H1 (cell line): ENCODE measurements around the gene CCDC154. TPM values are rescaled to one million over a fixed set of nuclear protein-coding genes. Genes with fewer than 3 reads are reported as not detected.

Experiments
- BRCA1 ChIP-seq: IDR thresholded peaks from 2 replicates; pipeline ENCODE4 v1.6.1; 2012; ENCODE audit warnings: low read depth, low read length, improper control_type of control experiment
- CBX8 ChIP-seq: fragments of 300-800, 300-1000 bp; sonication (generic); IDR thresholded peaks from 2 replicates; pipeline ENCODE4 v1.7.1; 2016; ENCODE audit warnings: low read depth, low read length, borderline replicate concordance
- CEBPB ChIP-seq: IDR thresholded peaks from 2 replicates; pipeline ENCODE4 v1.6.1; 2012; ENCODE audit warnings: low read depth, low read length
- CHD1 ChIP-seq: IDR thresholded peaks from 2 replicates; pipeline ENCODE4 v1.6.1; 2012; ENCODE audit warnings: low read depth, low read length, improper control_type of control experiment
- CREB1 ChIP-seq: IDR thresholded peaks from 2 replicates; pipeline ENCODE4 v1.6.1; 2012; ENCODE audit warnings: inconsistent platforms
- HDAC6 ChIP-seq: IDR thresholded peaks from one replicate; pipeline ENCODE4 v1.7.1; 2012; ENCODE audit warnings: low read depth, mild to moderate bottlenecking, inconsistent platforms, low read length, moderate library complexity
- JUN ChIP-seq: IDR thresholded peaks from 2 replicates; pipeline ENCODE4 v1.6.1; 2011; ENCODE audit warnings: low read depth, mild to moderate bottlenecking, improper control_type of control experiment, low read length
- KDM5A ChIP-seq: fragments of 200-600 bp; IDR thresholded peaks from 2 replicates; pipeline ENCODE4 v1.7.1; 2012; ENCODE audit warnings: mild to moderate bottlenecking, low read length, inconsistent platforms, mixed read lengths
- MAFK ChIP-seq: IDR thresholded peaks from 2 replicates; pipeline ENCODE4 v1.6.1; 2012; ENCODE audit warnings: low read depth, mild to moderate bottlenecking, improper control_type of control experiment, low read length
- NRF1 ChIP-seq: IDR thresholded peaks from 2 replicates; pipeline ENCODE4 v1.6.1; 2011; ENCODE audit warnings: mild to moderate bottlenecking, low read depth, low read length, improper control_type of control experiment
- PHF8 ChIP-seq: fragments of 200-600 bp; sonication (generic); conservative IDR thresholded peaks from 2 replicates; pipeline ENCODE4 v1.7.1; 2012; ENCODE audit warnings: low read depth, mild to moderate bottlenecking, inconsistent platforms, low read length, moderate library complexity
- POU5F1 ChIP-seq: IDR thresholded peaks from 2 replicates; pipeline ENCODE4 v1.6.1; 2011; ENCODE audit warnings: low read depth, mild to moderate bottlenecking, low read length, moderate library complexity
- RFX5 ChIP-seq: IDR thresholded peaks from 2 replicates; pipeline ENCODE4 v1.6.1; 2011; ENCODE audit warnings: low read depth, low read length, improper control_type of control experiment, borderline replicate concordance
- SP4 ChIP-seq: IDR thresholded peaks from 2 replicates; pipeline ENCODE4 v1.6.1; 2012; ENCODE audit warnings: low read length, inconsistent platforms
- SRF ChIP-seq: IDR thresholded peaks from 2 replicates; pipeline ENCODE4 v1.6.1; 2011; ENCODE audit warnings: mild to moderate bottlenecking, low read depth, low read length, moderate library complexity
- TAF1 ChIP-seq: IDR thresholded peaks from 2 replicates; pipeline ENCODE4 v1.6.1; 2011; ENCODE audit warnings: mild to moderate bottlenecking, low read depth, low read length
- polyA plus RNA-seq, 7 experiments: library from polyadenylated mRNA; depleted of rRNA in 3 of 7; stranded (reverse) in 5 of 7; unstranded in 2 of 7; fragments of >200 nt in 5 of 7; fragments of 200-250 nt in 2 of 7; gene quantifications; 1 replicate in 5 of 7; 2 replicates in 1 of 7; 4 replicates in 1 of 7; pipeline versions ENCODE4 v1.2.1 to v1.2.3, GENCODE V29; 2011 to 2013; ENCODE audit warnings: missing spikeins in 2 of 7, mixed read lengths in 2 of 7
- total RNA-seq: library from RNA; stranded (reverse); fragmentation: NEBNext Ultra II Directional; extraction: Animal tissue kit (Norgen Biotek cat#: 25700); gene quantifications from 2 replicates; pipeline ENCODE4 v1.2.1, GENCODE V29; 2021

Gene CCDC154
- total and polyA plus RNA-seq, 2 of the 8 experiments (the other 6 are each of a cell fraction or from before 2014, with no cell fraction given) = 0.15 to 0.88 TPM

- TF ChIP-seq CREB1 (peak; percentile 76), HDAC6 (no peak), TAF1 (peak; percentile 41; the same call in 1 of the 2 replicates), RFX5 (no peak), CHD1 (no peak), NRF1 (no peak), JUN (no peak), SRF (no peak), POU5F1 (no peak), CEBPB (no peak), CBX8 (no peak), PHF8 (peak; percentile 44; the same call in 1 of the 2 replicates), BRCA1 (no peak), MAFK (no peak), KDM5A (no peak), SP4 (0 out of 2 replicates have a peak, but pooled peaks have one; percentile 2)
These were observed 30.4 kb downstream of the CCDC154 start (continued) for GRCh38 chr16:1413684-1414531.
